ENCODE measurements around the gene NPEPL1.

DNA sequence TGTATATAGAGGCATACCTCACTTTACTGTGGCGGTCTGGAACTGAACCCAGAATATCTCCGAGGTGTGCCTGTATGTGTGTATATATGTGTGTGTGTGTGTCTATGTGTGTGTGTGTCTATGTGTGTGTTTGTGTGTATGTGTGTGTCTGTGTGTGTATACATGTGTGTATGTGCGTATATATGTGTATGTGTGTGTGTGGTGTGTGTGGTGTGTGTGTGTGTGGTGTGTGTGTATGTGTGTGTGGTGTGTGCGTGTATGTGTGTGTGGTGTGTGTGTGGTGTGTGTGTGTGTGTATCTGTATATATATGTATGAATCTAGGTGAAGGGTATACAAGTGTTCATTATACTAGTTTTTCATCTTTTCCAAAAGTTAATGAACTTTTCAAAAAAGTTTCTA is 4.2 kb upstream of the NPEPL1 start:
- TF ChIP-seq, protein P1, sequence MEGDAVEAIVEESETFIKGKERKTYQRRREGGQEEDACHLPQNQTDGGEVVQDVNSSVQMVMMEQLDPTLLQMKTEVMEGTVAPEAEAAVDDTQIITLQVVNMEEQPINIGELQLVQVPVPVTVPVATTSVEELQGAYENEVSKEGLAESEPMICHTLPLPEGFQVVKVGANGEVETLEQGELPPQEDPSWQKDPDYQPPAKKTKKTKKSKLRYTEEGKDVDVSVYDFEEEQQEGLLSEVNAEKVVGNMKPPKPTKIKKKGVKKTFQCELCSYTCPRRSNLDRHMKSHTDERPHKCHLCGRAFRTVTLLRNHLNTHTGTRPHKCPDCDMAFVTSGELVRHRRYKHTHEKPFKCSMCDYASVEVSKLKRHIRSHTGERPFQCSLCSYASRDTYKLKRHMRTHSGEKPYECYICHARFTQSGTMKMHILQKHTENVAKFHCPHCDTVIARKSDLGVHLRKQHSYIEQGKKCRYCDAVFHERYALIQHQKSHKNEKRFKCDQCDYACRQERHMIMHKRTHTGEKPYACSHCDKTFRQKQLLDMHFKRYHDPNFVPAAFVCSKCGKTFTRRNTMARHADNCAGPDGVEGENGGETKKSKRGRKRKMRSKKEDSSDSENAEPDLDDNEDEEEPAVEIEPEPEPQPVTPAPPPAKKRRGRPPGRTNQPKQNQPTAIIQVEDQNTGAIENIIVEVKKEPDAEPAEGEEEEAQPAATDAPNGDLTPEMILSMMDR (IDR thresholded peaks at IDR 0.05): no peak
- TF ChIP-seq POLR2A (IDR thresholded peaks at IDR 0.05): no peak
- TF ChIP-seq POLR2AphosphoS5 (IDR thresholded peaks at IDR 0.05): no peak

Data from breast epithelium (tissue), 3 donors.